Prostate gland (tissue), 2 donors: ENCODE data around the gene ITGA11. TPM values are rescaled to one million over a fixed set of nuclear protein-coding genes. Genes with fewer than 3 reads are reported as not detected.

Source experiments
- DNase-seq: peaks from one replicate; pipeline ENCODE4 v3.0.0-alpha.2; 2019; ENCODE audit warnings: low spot score
- H3K27ac ChIP-seq, 2 donors: fragments of 200-600 bp; sonication (generic); 2 replicates each; pipeline ENCODE4 v1.5.1; 2017 to 2019
- H3K27me3 ChIP-seq: fragments of 200-600 bp; sonication (generic); replicated peaks from 2 replicates; pipeline ENCODE4 v1.5.1; 2019; ENCODE audit not compliant: insufficient read depth
- H3K36me3 ChIP-seq, 2 donors: fragments of 200-600 bp; sonication (generic); 1 replicate in 1 of 2; 2 replicates in 1 of 2; pipeline versions ENCODE4 v1.5.1 to v1.8.1; 2017 to 2019
- H3K4me1 ChIP-seq: fragments of 200-600 bp; sonication (generic); replicated peaks from 2 replicates; pipeline ENCODE4 v1.5.1; 2019
- H3K4me3 ChIP-seq, 2 donors: fragments of 200-600 bp; sonication (generic); 2 replicates each; pipeline ENCODE4 v1.5.1; 2017 to 2019
- H3K9me3 ChIP-seq: fragments of 200-600 bp; sonication (generic); 2 replicates; pipeline ENCODE4 v1.5.1; 2017
- CTCF ChIP-seq, 4 experiments: fragments of 200-600 bp in 2 of 4; fragments of 450-650 bp in 2 of 4; sonication (generic) in 2 of 4; IDR thresholded peaks; 1 replicate in 3 of 4; 2 replicates in 1 of 4; pipeline ENCODE4 v1.5.1; 2016 to 2019; ENCODE audit warnings: antibody characterized with exemption in 4 of 4, mild to moderate bottlenecking in 2 of 4, moderate library complexity in 2 of 4
- POLR2A ChIP-seq: fragments of 450-650 bp; IDR thresholded peaks from one replicate; pipeline ENCODE4 v1.6.1; 2016; ENCODE audit warnings: antibody characterized with exemption, mild to moderate bottlenecking
- POLR2AphosphoS5 ChIP-seq: sonication (generic); formaldehyde crosslinking; IDR thresholded peaks from one replicate; pipeline ENCODE4 v1.6.1; 2017; ENCODE audit warnings: antibody characterized with exemption
- WGBS: methylation state at CpG from one replicate; pipeline ENCODE4 v1.1.5; 2018; 5-methylcytosine and 5-hydroxymethylcytosine counted together
- intact Hi-C: fragments of 100-400 bp; cut with DNase I; formaldehyde crosslinking; loops from one replicate; pipeline ENCODE4 v1.14.2; 2022
- total RNA-seq, 2 donors: library from RNA; depleted of rRNA; stranded (reverse); fragments of >200 nt; gene quantifications; one replicate each; pipeline ENCODE4 v1.1.0, GENCODE V29; 2016

Gene ITGA11
- total RNA-seq, 2 donors from 2014 or later, result 2.0 to 11.0 TPM

GRCh38 chr15:68367992-68368391 is 64.0 kb downstream of the ITGA11 start:
- intact Hi-C loops, result no loop called here
- Histone ChIP-seq H3K4me3 (no peak overlapping the region), H3K4me1 (no peaks in the 10 kb centered on the region), H3K27me3 (no peaks in the 10 kb centered on the region), H3K27ac (no peak overlapping the region), H3K9me3 (no peaks in the 10 kb centered on the region), H3K36me3 (no peaks in the 10 kb centered on the region)
- 59% methylated on average over 5 of the region's 5 CpGs for WGBS
- no peak for DNase-seq
- TF ChIP-seq POLR2AphosphoS5 (no peak), POLR2A (no peak), CTCF (IDR thresholded peaks at IDR 0.05) (no peak)

- Histone ChIP-seq H3K27me3 (no peaks in the 10 kb centered on the region), H3K4me1 (no peaks in the 10 kb centered on the region), H3K27ac (no peak overlapping the region), H3K36me3 (no peaks in the 10 kb centered on the region), H3K4me3 (no peak overlapping the region), H3K9me3 (no peaks in the 10 kb centered on the region)
- intact Hi-C loops, result no loop called here
- DNase-seq, result no peak
- TF ChIP-seq POLR2AphosphoS5, result no peak
- no peak for TF ChIP-seq CTCF (IDR thresholded peaks at IDR 0.05)
- no peak for TF ChIP-seq POLR2A
- WGBS, result 74% methylated on average over 4 of the region's 4 CpGs
These were observed 64.7 kb downstream of the ITGA11 start for GRCh38 chr15:68367226-68367625.

GRCh38 chr15:68366314-68366713 is 65.6 kb downstream of the ITGA11 start:
- Histone ChIP-seq H3K9me3 (no peaks in the 10 kb centered on the region), H3K36me3 (no peaks in the 10 kb centered on the region), H3K4me3 (no peak overlapping the region), H3K4me1 (no peaks in the 10 kb centered on the region), H3K27me3 (no peaks in the 10 kb centered on the region), H3K27ac (no peak overlapping the region)
- intact Hi-C loops, result no loop called here
- TF ChIP-seq CTCF (IDR thresholded peaks at IDR 0.05), result no peak
- no peak for TF ChIP-seq POLR2A
- TF ChIP-seq POLR2AphosphoS5, result no peak
- 71% methylated on average over 9 of the region's 9 CpGs for WGBS
- no peak for DNase-seq

- H3K4me1 ChIP-seq, result no peaks in the 10 kb centered on the region
- no peak for DNase-seq
- 90% methylated on average over 6 of the region's 6 CpGs for WGBS
- H3K9me3 ChIP-seq, result no peaks in the 10 kb centered on the region
- no peak overlapping the region for H3K27ac ChIP-seq
- intact Hi-C loops, result no loop called here
- TF ChIP-seq POLR2AphosphoS5, result no peak
- TF ChIP-seq CTCF (IDR thresholded peaks at IDR 0.05), result no peak
- TF ChIP-seq POLR2A, result no peak
- no peaks in the 10 kb centered on the region for H3K36me3 ChIP-seq
- no peaks in the 10 kb centered on the region for H3K27me3 ChIP-seq
- no peak overlapping the region for H3K4me3 ChIP-seq
These were observed 66.2 kb downstream of the ITGA11 start for GRCh38 chr15:68365770-68366169.

- Histone ChIP-seq H3K27me3 (no peaks in the 10 kb centered on the region), H3K9me3 (no peaks in the 10 kb centered on the region), H3K36me3 (no peaks in the 10 kb centered on the region), H3K4me1 (peaks cover 3% of the 10 kb centered on the region), H3K27ac (no peak overlapping the region), H3K4me3 (no peak overlapping the region)
- peak; percentile 30 for DNase-seq
- WGBS, result 55% methylated on average over 7 of the region's 7 CpGs
- intact Hi-C loops, result no loop called here
- no peak for TF ChIP-seq POLR2A
- TF ChIP-seq POLR2AphosphoS5, result no peak
- no peak for TF ChIP-seq CTCF (IDR thresholded peaks at IDR 0.05)
These were observed 66.7 kb downstream of the ITGA11 start for GRCh38 chr15:68365140-68365745.
